ENCODE data around the gene MPHOSPH6.
"Not testable (repeated sequence)": the region's sequence is repeated elsewhere in the genome, so short reads cannot be mapped to it uniquely, and the experiment has no call there.

Gene MPHOSPH6

DNA sequence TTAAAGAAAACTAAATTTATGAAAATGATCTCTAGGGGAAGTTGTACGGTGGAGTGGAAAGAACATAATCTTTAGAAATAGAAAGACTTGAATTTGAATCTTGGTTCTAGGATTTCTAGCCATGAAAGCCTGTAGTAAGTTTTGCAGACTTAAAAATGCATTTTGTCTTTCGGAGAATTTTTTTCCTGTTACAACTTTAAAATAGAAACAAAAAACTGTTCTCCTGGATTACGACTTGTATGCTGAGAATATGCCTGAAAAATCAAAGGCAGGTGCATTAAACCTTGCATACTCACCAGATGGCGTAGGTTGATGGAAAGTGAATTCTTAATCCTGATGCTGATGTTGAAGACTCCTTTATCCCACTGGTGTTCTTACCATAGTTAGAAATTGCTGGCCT lies 7.5 kb upstream of the MPHOSPH6 start:
- in situ Hi-C loops (cut with MboI; ENCODE audit: low sequenced_read_pairs) = no loop called here

- in situ Hi-C loops (cut with MboI; ENCODE audit: low sequenced_read_pairs) = no loop called here
Observed at GRCh38 chr16:82176204-82176603, 6.2 kb upstream of the MPHOSPH6 start.

DNA sequence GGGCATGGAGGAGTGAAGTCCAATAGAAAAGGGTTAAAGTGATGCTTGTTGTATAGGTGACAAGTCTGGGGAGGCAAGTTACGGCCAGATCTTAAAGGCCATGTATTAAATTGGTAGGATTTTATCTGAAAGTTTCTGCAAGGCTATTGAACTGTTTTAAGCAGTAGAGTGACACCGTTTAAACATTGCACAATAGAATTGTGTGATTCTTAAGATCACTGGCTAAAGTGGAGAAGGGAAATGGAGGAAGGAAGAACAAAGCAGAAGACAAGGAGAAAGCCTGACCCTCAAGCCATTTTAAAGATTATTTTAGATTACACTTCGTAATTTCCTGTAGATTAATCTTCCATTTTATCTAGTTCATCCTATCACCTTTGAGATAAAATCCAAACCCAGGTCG lies 5.6 kb upstream of the MPHOSPH6 start:
- in situ Hi-C loops (cut with MboI; ENCODE audit: low sequenced_read_pairs) = no loop called here

- in situ Hi-C loops (cut with MboI; ENCODE audit: low sequenced_read_pairs) = no loop called here
Observed at GRCh38 chr16:82167670-82168069, 2.4 kb downstream of the MPHOSPH6 start.

DNA sequence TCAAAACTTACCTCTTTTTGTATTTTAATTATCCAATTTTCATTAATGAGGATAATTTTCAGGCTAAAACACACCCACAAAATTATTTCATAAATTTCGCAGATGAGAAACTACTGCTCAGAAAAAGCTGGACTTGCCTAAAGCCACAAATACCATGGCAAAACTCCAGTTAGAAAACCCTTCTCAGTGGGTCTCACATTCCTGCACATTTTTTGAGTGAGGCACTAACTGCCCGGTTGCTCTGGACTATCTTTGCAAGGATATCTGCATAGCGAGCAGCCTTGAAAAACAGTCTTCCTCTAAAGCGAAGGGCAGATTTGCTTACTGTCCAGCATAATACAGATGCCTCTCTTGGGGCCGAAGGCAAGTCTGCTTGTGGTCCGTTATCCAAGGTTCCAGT lies 9.8 kb downstream of the MPHOSPH6 start:
- in situ Hi-C loops (cut with MboI; ENCODE audit: low sequenced_read_pairs) = no loop called here

GRCh38 chr16:82157836-82158235 lies 12.2 kb downstream of the MPHOSPH6 start:
- in situ Hi-C loops (cut with MboI; ENCODE audit: low sequenced_read_pairs) = no loop called here

DNA sequence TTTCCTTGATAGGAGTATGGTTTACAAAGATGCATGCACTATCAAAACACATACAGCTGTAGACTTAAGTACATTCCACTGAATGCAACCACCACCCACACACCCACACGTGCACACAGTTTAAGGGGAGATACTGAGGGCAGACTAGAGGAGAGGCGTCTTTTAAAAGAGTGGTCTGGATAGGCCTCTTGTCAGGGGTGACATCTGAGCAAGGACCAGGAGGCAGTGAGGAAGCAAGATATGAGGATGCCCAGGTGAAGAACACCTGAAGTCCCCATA lies 12.6 kb downstream of the MPHOSPH6 start:
- in situ Hi-C loops (cut with MboI; ENCODE audit: low sequenced_read_pairs) = no loop called here

- in situ Hi-C loops (cut with MboI; ENCODE audit: low sequenced_read_pairs) = no loop called here
Observed at GRCh38 chr16:82156761-82157533, 13.1 kb downstream of the MPHOSPH6 start.

GRCh38 chr16:82152641-82153112 lies 17.3 kb downstream of the MPHOSPH6 start:
- in situ Hi-C loops (cut with MboI; ENCODE audit: low sequenced_read_pairs) = no loop called here

GRCh38 chr16:82152196-82152595 lies 17.8 kb downstream of the MPHOSPH6 start:
- in situ Hi-C loops (cut with MboI; ENCODE audit: low sequenced_read_pairs) = no loop called here

GRCh38 chr16:82150549-82150948 lies 19.5 kb downstream of the MPHOSPH6 start:
- in situ Hi-C loops (cut with MboI; ENCODE audit: low sequenced_read_pairs) = no loop called here

GRCh38 chr16:82149536-82149935 lies 20.5 kb downstream of the MPHOSPH6 start:
- in situ Hi-C loops (cut with MboI; ENCODE audit: low sequenced_read_pairs) = no loop called here

- in situ Hi-C loops (cut with MboI; ENCODE audit: low sequenced_read_pairs) = no loop called here
Observed at GRCh38 chr16:82147546-82147945, 22.5 kb downstream of the MPHOSPH6 start.

- in situ Hi-C loops (cut with MboI; ENCODE audit: low sequenced_read_pairs) = no loop called here
Observed at GRCh38 chr16:82146957-82147356, 23.1 kb downstream of the MPHOSPH6 start.

DNA sequence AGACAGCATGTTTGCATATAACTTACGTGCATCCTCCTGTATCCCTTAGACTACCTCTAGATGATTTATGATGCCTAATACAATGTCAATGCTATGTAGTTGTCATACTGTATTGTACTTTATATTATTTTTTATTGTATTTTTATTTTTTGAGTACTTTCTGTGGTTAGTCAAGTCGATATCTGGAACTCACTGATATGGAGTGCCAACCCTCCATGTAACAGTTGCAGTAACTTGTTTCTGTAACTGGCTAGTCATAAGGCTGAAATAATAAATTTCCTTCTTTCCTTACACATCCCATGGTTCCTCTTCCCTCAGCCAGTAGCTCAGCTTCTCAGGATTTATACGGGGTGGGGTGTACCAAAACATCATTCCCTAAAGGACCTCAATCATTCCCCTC lies 23.5 kb downstream of the MPHOSPH6 start:
- in situ Hi-C loops (cut with MboI; ENCODE audit: low sequenced_read_pairs) = no loop called here

DNA sequence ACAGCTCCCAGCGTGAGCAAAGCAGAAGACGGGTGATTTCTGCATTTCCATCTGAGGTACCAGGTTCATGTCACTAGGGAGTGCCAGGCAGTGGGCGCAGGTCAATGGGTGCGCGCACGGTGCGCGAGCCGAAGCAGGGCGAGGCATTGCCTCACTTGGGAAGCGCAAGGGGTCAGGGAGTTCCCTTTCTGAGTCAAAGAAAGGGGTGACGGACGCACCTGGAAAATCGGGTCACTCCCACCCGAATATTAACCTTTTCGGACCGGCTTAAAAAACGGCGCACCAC lies 30.8 kb downstream of the MPHOSPH6 start:
- in situ Hi-C loops (cut with MboI; ENCODE audit: low sequenced_read_pairs) = not testable (repeated sequence)

DNA sequence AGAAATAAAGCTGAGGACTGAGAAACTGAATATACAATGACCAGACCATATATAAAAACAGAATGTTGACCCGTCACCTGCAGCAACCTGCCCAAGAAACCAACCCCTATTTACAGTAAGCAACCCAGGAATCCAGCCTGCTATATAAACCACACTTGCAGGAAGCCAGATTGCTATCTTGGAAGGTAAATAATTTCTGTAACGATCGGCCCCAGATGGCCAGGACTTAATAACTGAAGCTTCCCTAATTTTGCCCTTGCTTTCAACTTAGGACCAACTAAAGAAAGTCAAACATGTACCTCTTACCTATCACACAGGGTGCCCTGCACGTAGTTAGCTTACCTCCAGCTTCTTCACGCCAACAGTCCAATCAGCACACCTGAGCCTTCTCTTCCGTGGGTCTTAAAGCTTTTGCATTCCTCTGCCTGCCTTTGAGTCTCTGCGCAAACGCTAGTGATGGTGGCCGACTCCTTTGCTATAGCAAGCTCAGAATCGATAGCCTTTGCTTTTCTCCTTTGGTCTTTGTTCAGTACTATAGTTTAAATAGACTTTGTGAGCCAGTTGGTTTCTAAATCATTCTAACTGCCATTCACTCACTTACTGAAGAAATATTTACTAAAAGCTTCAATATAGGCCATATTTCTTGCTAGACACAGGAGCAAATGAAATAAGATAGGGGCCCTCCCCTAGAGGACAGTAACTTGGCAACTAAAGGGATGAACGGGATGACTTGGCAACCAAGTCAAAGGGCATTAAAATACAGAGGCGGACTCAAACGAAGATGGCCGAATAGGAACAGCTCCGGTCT lies 31.3 kb downstream of the MPHOSPH6 start:
- in situ Hi-C loops (cut with MboI; ENCODE audit: low sequenced_read_pairs) = no loop called here

DNA sequence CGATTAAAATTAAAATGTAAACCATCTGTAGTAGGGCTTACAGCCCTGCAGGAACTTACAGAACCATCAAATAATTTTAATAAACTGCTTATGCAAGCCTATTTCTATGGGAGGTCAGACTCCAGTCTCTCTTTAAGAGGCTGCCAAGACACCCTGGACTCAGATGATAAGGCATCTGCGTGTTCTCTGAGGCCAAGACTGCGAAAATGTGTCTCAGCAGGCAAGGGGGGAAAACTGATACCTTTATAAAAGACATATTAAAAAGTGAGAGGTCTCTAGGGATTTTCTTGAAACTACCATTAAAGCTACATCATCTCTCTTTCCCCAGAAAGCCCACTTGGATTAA lies 32.2 kb downstream of the MPHOSPH6 start:
- in situ Hi-C loops (cut with MboI; ENCODE audit: low sequenced_read_pairs) = no loop called here

GRCh38 chr16:82136956-82137821 lies 32.8 kb downstream of the MPHOSPH6 start:
- in situ Hi-C loops (cut with MboI; ENCODE audit: low sequenced_read_pairs) = no loop called here

GRCh38 chr16:82135844-82136243 lies 34.2 kb downstream of the MPHOSPH6 start:
- in situ Hi-C loops (cut with MboI; ENCODE audit: low sequenced_read_pairs) = no loop called here

- in situ Hi-C loops (cut with MboI; ENCODE audit: low sequenced_read_pairs) = no loop called here
Observed at GRCh38 chr16:82134846-82135245, 35.2 kb downstream of the MPHOSPH6 start.

DNA sequence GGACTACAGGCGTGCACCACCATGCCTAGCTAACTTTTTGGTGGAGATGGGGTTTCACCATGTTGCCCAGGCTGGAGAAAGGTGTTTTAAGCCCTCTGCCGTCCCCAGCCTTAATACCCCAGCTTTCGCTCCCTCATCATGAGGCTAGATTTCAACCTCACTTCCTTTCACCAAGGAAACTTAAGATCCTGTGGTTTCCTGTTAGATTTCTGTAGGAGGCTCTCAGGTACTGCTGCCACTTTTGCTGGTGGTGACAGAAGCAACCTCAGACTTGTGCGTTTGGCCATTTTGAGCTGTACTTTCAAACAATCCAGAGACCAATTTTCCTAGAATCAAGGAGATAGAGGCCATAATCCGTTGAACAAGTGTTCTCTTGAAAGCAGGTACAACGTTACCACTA lies 36.2 kb downstream of the MPHOSPH6 start:
- in situ Hi-C loops (cut with MboI; ENCODE audit: low sequenced_read_pairs) = no loop called here
